HEK293 (cell line): ENCODE data around the gene STRN.

Source experiments
- KLF10 ChIP-seq: fragments of 450-650 bp; IDR thresholded peaks from 2 replicates; pipeline ENCODE4 v1.5.1; 2018; ENCODE audit warnings: missing biosample characterization, mild to moderate bottlenecking, missing genetic modification characterization
- MYNN ChIP-seq: fragments of 450-650 bp; formaldehyde crosslinking; IDR thresholded peaks from 2 replicates; pipeline ENCODE4 v1.5.1; 2016; ENCODE audit warnings: missing biosample characterization, missing genetic modification characterization, borderline replicate concordance
- YY1 ChIP-seq: fragments of 450-650 bp; formaldehyde crosslinking; IDR thresholded peaks from 2 replicates; pipeline ENCODE4 v1.5.1; 2018; ENCODE audit warnings: missing biosample characterization, missing genetic modification characterization
- ZBTB21 ChIP-seq: fragments of 450-650 bp; formaldehyde crosslinking; IDR thresholded peaks from 2 replicates; pipeline ENCODE4 v1.5.1; 2017; ENCODE audit warnings: missing biosample characterization, missing genetic modification characterization
- ZNF19 ChIP-seq: fragments of 450-650 bp; formaldehyde crosslinking; IDR thresholded peaks from 2 replicates; pipeline ENCODE4; 2016; ENCODE audit warnings: missing biosample characterization, missing genetic modification characterization, low read depth
- ZNF221 ChIP-seq: fragments of 450-650 bp; formaldehyde crosslinking; IDR thresholded peaks from 2 replicates; pipeline ENCODE4 v1.5.1; 2017; ENCODE audit warnings: missing biosample characterization, missing genetic modification characterization, borderline replicate concordance
- ZNF350 ChIP-seq: fragments of 450-650 bp; formaldehyde crosslinking; IDR thresholded peaks from 2 replicates; pipeline ENCODE4 v1.5.0; 2017; ENCODE audit warnings: missing biosample characterization, mild to moderate bottlenecking, missing genetic modification characterization
- TF ChIP-seq, protein P1 (sequence below): fragments of 450-650 bp; formaldehyde crosslinking; IDR thresholded peaks from 2 replicates; pipeline ENCODE4 v1.5.1; 2016; ENCODE audit warnings: missing biosample characterization, missing genetic modification characterization
- TF ChIP-seq, protein P2 (sequence below): sonication (generic); formaldehyde crosslinking; IDR thresholded peaks from 2 replicates; pipeline ENCODE4 v1.8.1; 2022; ENCODE audit warnings: mild to moderate bottlenecking, moderate library complexity, missing genetic modification reagents
- TF ChIP-seq, protein P3 (sequence below): fragments of 450-650 bp; formaldehyde crosslinking; IDR thresholded peaks from 2 replicates; pipeline ENCODE4 v1.5.1; 2016; ENCODE audit warnings: missing biosample characterization, missing genetic modification characterization
- TF ChIP-seq, protein P4 (sequence below): fragments of 450-650 bp; formaldehyde crosslinking; IDR thresholded peaks from 2 replicates; pipeline ENCODE4 v1.5.1; 2016; ENCODE audit warnings: missing biosample characterization, missing genetic modification characterization
- TF ChIP-seq, protein P5 (sequence below): fragments of 450-650 bp; formaldehyde crosslinking; IDR thresholded peaks from 2 replicates; pipeline ENCODE4 v1.5.1; 2016; ENCODE audit warnings: missing biosample characterization, missing genetic modification characterization

DNA sequence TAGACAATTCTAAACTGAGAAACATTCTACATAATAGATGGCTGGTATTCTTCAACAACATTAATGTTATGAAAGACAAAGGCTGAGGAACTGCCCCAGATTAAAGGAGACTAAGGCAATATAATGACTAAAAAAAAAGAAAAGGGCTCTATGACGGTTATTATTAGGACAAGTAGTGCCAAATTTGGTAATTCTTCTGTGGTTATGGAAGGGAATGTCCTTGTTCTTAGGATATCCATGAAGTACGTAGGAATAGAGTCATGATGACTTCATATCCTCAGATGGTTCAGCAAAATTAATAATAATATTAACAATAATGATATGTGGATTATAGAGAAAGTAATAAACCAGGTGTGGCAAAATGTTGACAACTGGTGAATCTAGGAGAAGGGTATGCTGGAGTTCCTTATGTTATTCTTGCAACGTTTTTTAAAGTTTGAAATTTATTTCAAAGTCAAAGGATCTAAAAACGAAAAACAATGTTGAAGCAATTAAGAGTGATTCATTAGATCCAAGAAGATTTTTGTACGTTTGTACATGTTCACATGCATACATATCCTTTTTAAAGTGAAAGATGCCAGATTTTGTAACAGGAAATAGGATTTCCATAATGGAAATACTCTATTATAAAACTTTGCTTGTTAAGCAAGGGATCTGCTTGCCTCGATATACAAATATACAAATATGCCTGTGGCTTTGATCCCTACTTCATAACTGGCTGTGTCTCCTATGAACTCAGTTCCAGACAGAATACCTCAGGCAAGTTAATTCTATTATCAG is 27.7 kb upstream of the STRN start:
- no peak for TF ChIP-seq ZNF19 (tag by site-specific recombination)
- TF ChIP-seq, protein P1, sequence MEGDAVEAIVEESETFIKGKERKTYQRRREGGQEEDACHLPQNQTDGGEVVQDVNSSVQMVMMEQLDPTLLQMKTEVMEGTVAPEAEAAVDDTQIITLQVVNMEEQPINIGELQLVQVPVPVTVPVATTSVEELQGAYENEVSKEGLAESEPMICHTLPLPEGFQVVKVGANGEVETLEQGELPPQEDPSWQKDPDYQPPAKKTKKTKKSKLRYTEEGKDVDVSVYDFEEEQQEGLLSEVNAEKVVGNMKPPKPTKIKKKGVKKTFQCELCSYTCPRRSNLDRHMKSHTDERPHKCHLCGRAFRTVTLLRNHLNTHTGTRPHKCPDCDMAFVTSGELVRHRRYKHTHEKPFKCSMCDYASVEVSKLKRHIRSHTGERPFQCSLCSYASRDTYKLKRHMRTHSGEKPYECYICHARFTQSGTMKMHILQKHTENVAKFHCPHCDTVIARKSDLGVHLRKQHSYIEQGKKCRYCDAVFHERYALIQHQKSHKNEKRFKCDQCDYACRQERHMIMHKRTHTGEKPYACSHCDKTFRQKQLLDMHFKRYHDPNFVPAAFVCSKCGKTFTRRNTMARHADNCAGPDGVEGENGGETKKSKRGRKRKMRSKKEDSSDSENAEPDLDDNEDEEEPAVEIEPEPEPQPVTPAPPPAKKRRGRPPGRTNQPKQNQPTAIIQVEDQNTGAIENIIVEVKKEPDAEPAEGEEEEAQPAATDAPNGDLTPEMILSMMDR (tag by site-specific recombination), result no peak
- TF ChIP-seq ZBTB21, result no peak
- no peak for TF ChIP-seq YY1
- TF ChIP-seq, protein P2, sequence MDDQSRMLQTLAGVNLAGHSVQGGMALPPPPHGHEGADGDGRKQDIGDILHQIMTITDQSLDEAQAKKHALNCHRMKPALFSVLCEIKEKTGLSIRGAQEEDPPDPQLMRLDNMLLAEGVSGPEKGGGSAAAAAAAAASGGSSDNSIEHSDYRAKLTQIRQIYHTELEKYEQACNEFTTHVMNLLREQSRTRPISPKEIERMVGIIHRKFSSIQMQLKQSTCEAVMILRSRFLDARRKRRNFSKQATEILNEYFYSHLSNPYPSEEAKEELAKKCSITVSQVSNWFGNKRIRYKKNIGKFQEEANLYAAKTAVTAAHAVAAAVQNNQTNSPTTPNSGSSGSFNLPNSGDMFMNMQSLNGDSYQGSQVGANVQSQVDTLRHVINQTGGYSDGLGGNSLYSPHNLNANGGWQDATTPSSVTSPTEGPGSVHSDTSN (CRISPR knock-in tag), result no peak
- TF ChIP-seq, protein P3, sequence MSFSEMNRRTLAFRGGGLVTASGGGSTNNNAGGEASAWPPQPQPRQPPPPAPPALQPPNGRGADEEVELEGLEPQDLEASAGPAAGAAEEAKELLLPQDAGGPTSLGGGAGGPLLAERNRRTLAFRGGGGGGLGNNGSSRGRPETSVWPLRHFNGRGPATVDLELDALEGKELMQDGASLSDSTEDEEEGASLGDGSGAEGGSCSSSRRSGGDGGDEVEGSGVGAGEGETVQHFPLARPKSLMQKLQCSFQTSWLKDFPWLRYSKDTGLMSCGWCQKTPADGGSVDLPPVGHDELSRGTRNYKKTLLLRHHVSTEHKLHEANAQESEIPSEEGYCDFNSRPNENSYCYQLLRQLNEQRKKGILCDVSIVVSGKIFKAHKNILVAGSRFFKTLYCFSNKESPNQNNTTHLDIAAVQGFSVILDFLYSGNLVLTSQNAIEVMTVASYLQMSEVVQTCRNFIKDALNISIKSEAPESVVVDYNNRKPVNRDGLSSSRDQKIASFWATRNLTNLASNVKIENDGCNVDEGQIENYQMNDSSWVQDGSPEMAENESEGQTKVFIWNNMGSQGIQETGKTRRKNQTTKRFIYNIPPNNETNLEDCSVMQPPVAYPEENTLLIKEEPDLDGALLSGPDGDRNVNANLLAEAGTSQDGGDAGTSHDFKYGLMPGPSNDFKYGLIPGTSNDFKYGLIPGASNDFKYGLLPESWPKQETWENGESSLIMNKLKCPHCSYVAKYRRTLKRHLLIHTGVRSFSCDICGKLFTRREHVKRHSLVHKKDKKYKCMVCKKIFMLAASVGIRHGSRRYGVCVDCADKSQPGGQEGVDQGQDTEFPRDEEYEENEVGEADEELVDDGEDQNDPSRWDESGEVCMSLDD (tag by site-specific recombination), result no peak
- TF ChIP-seq MYNN (tag by site-specific recombination), result no peak
- TF ChIP-seq ZNF350 (tag by site-specific recombination), result no peak
- TF ChIP-seq, protein P4, sequence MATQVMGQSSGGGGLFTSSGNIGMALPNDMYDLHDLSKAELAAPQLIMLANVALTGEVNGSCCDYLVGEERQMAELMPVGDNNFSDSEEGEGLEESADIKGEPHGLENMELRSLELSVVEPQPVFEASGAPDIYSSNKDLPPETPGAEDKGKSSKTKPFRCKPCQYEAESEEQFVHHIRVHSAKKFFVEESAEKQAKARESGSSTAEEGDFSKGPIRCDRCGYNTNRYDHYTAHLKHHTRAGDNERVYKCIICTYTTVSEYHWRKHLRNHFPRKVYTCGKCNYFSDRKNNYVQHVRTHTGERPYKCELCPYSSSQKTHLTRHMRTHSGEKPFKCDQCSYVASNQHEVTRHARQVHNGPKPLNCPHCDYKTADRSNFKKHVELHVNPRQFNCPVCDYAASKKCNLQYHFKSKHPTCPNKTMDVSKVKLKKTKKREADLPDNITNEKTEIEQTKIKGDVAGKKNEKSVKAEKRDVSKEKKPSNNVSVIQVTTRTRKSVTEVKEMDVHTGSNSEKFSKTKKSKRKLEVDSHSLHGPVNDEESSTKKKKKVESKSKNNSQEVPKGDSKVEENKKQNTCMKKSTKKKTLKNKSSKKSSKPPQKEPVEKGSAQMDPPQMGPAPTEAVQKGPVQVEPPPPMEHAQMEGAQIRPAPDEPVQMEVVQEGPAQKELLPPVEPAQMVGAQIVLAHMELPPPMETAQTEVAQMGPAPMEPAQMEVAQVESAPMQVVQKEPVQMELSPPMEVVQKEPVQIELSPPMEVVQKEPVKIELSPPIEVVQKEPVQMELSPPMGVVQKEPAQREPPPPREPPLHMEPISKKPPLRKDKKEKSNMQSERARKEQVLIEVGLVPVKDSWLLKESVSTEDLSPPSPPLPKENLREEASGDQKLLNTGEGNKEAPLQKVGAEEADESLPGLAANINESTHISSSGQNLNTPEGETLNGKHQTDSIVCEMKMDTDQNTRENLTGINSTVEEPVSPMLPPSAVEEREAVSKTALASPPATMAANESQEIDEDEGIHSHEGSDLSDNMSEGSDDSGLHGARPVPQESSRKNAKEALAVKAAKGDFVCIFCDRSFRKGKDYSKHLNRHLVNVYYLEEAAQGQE (tag by site-specific recombination), result no peak
- TF ChIP-seq KLF10 (tag by site-specific recombination), result no peak
- TF ChIP-seq ZNF221, result no peak
- TF ChIP-seq, protein P5, sequence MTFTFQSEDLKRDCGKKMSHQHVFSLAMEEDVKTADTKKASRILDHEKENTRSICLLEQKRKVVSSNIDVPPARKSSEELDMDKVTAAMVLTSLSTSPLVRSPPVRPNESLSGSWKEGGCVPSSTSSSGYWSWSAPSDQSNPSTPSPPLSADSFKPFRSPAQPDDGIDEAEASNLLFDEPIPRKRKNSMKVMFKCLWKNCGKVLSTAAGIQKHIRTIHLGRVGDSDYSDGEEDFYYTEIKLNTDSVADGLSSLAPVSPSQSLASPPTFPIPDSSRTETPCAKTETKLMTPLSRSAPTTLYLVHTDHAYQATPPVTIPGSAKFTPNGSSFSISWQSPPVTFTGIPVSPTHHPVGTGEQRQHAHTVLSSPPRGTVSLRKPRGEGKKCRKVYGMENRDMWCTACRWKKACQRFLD, result no peak
